ENCODE results near the gene SRXN1. TPM values are rescaled to one million over a fixed set of nuclear protein-coding genes. Genes with fewer than 3 reads are reported as not detected.

SRXN1 gene
- total RNA-seq, 4 donors from 2014 or later = 73.4 to 158 (median 133) TPM

- H3K4me1 ChIP-seq = peaks cover 0 to 24% (median 3%) of the 10 kb centered on the region in 3 donors
- no peaks in the 10 kb centered on the region for H3K36me3 ChIP-seq
- H3K27ac ChIP-seq = no peak overlapping the region
- intact Hi-C loops (cut with DNase I) = no loop called here
- TF ChIP-seq POLR2A (IDR thresholded peaks at IDR 0.05) = no peak
- TF ChIP-seq, protein P1, sequence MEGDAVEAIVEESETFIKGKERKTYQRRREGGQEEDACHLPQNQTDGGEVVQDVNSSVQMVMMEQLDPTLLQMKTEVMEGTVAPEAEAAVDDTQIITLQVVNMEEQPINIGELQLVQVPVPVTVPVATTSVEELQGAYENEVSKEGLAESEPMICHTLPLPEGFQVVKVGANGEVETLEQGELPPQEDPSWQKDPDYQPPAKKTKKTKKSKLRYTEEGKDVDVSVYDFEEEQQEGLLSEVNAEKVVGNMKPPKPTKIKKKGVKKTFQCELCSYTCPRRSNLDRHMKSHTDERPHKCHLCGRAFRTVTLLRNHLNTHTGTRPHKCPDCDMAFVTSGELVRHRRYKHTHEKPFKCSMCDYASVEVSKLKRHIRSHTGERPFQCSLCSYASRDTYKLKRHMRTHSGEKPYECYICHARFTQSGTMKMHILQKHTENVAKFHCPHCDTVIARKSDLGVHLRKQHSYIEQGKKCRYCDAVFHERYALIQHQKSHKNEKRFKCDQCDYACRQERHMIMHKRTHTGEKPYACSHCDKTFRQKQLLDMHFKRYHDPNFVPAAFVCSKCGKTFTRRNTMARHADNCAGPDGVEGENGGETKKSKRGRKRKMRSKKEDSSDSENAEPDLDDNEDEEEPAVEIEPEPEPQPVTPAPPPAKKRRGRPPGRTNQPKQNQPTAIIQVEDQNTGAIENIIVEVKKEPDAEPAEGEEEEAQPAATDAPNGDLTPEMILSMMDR (IDR thresholded peaks at IDR 0.05) = no peak
- peak overlapping the region in 1 of 4 donors; percentile 23 for H3K4me3 ChIP-seq
- no peaks in the 10 kb centered on the region for H3K9me3 ChIP-seq
- WGBS, 2 donors = 16 to 20% methylated on average over 7 to 8 of the region's 8 CpGs
- DNase-seq = no peak
- H3K27me3 ChIP-seq = peaks cover 0 to 91% (median 10%) of the 10 kb centered on the region in 4 donors
Observed at GRCh38 chr20:611843-612185, 41.2 kb downstream of the SRXN1 start.

GRCh38 chr20:611047-611842 is 41.8 kb downstream of the SRXN1 start:
- H3K4me1 ChIP-seq = peaks cover 0 to 24% (median 3%) of the 10 kb centered on the region in 3 donors
- TF ChIP-seq, protein P1 (IDR thresholded peaks at IDR 0.05) = no peak
- TF ChIP-seq POLR2A (IDR thresholded peaks at IDR 0.05) = no peak
- H3K27ac ChIP-seq = no peak overlapping the region
- H3K9me3 ChIP-seq = no peaks in the 10 kb centered on the region
- H3K36me3 ChIP-seq = no peaks in the 10 kb centered on the region
- peaks cover 0 to 88% (median 10%) of the 10 kb centered on the region in 4 donors for H3K27me3 ChIP-seq
- peak overlapping the region in 1 of 4 donors; percentile 23 for H3K4me3 ChIP-seq
- 23 to 34% methylated on average over 18 to 24 of the region's 24 CpGs for WGBS, 2 donors
- intact Hi-C loops (cut with DNase I) = no loop called here
- DNase-seq = no peak

GRCh38 chr20:610130-611046 is 42.6 kb downstream of the SRXN1 start, which contains the start of gene TCF15:
TSS of gene TCF15 (minus strand) at chr20:610309. CDS start at chr20:610237, 72 bp downstream.
- Histone ChIP-seq H3K4me3 (peak within 1 kb of the TSS in 3 of 4 donors; percentile 8 to 54 (median 34)), H3K4me1 (peaks cover 0 to 24% (median 3%) of the 10 kb centered on the region in 3 donors), H3K36me3 (no peaks in the 10 kb centered on the region), H3K27ac (no peak within 1 kb of the TSS), H3K9me3 (no peaks in the 10 kb centered on the region), H3K27me3 (peaks cover 0 to 79% (median 10%) of the 10 kb centered on the region in 4 donors)
- DNase-seq = no peak
- intact Hi-C loops (cut with DNase I) = no loop called here
- WGBS, 2 donors = 27 to 30% methylated on average over 16 to 18 of the region's 84 CpGs
- TF ChIP-seq, protein P1 (IDR thresholded peaks at IDR 0.05) = no peak
- TF ChIP-seq POLR2A (IDR thresholded peaks at IDR 0.05) = no peak

DNA sequence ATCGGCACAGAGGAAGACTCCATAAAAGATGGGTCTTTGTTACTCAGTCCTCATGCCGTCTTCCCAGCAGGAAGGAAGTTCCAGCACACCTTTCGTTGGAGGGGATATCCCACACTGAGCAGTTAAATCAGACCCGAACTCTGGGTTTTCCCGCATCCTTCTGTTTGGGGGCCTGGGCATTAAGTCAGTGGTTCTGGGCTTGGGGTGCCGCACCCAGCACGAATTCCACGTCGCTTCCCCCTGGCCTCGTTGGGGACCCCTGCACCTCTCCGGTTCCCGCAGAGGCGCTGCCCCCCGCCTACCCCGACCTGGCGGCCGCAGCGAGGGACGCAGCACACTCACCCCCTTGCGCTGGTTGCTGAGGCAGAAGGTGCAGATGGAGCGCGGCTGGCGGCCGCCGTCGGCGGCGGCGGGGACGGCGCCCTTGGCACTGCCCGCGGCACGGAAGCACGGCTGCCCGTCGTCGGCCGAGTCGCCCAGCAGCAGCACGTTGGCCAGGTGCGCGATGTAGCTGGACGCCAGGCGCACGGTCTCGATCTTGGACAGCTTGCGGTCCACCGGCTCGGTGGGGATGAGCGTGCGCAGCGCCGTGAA is 43.5 kb downstream of the SRXN1 start:
- TF ChIP-seq POLR2A (IDR thresholded peaks at IDR 0.05) = no peak
- TF ChIP-seq, protein P1 (IDR thresholded peaks at IDR 0.05) = no peak
- Histone ChIP-seq H3K9me3 (no peaks in the 10 kb centered on the region), H3K4me3 (peak overlapping the region in 3 of 4 donors; percentile 8 to 54 (median 34)), H3K36me3 (no peaks in the 10 kb centered on the region), H3K27me3 (peaks cover 0 to 73% (median 10%) of the 10 kb centered on the region in 4 donors), H3K27ac (no peak overlapping the region), H3K4me1 (peaks cover 0 to 24% (median 3%) of the 10 kb centered on the region in 3 donors)
- WGBS, 2 donors = 25 to 43% methylated on average over 5 to 11 of the region's 54 CpGs
- intact Hi-C loops (cut with DNase I) = no loop called here
- DNase-seq = no peak
